Aorta (tissue), 4 donors: ENCODE results near the gene SHMT1. TPM values are rescaled to one million over a fixed set of nuclear protein-coding genes. Genes with fewer than 3 reads are reported as not detected.

Experiments used
- microRNA-seq, 2 donors: library from miRNA; unstranded; fragments of <30 nt; microRNA quantifications; one replicate each; pipeline ENCODE4 v1.2.0, GENCODE V29; 2020
- polyA plus RNA-seq, 2 donors: library from polyadenylated mRNA; stranded (reverse); fragments of 200-250 nt; gene quantifications; one replicate each; pipeline ENCODE4 v1.2.3, GENCODE V29; 2013
- total RNA-seq, 2 donors: library from RNA; stranded (reverse); fragmentation: NEBNext Ultra II Directional; extraction: Animal tissue kit (Norgen Biotek cat#: 25700); gene quantifications; one replicate each; pipeline ENCODE4 v1.2.1, GENCODE V29; 2021
- donor health status: healthy with polysubstance abuse.
- donor health status: Bipolar disorder and iron deficiency.
- donor health status: DM: no; HTN: no; CAD: no.
- donor health status: DM: yes; HTN: yes; CAD: no.

SHMT1 gene
- total and polyA plus RNA-seq, 4 donors, result 7.3 to 21.7 (median 15.4) TPM

Small RNA genes lying within 50 kb of the gene (microRNA-seq; reads per million reads assigned to microRNA genes)
- gene MIR6778, result 0 reads per million in 2 donors

Other genes starting within 250 kb of the SHMT1 start
- 100 to 1,000 TPM in 1 of 2 donors, 10 to 100 TPM in 1; 91.5 to 114 TPM for gene ALKBH5, start 179.7 kb downstream of the SHMT1 start, total RNA-seq
- gene ALKBH5, start 179.7 kb downstream of the SHMT1 start, polyA plus RNA-seq, result 10 to 100 TPM; 33.0 to 40.4 TPM
- gene LLGL1, start 137.9 kb downstream of the SHMT1 start, total RNA-seq, result 10 to 100 TPM; 14.1 to 18.9 TPM
- gene LLGL1, start 137.9 kb downstream of the SHMT1 start, polyA plus RNA-seq, result 10 to 100 TPM in 1 of 2 donors, 1 to 10 TPM in 1; 4.0 to 12.7 TPM
- 100 to 1,000 TPM; 250 to 299 TPM for gene FLII, start 104.8 kb downstream of the SHMT1 start, total RNA-seq
- gene FLII, start 104.8 kb downstream of the SHMT1 start, polyA plus RNA-seq, result 100 to 1,000 TPM in 1 of 2 donors, 10 to 100 TPM in 1; 87.5 to 355 TPM
- 10 to 100 TPM; 11.1 to 13.1 TPM for gene MIEF2, start 102.9 kb downstream of the SHMT1 start, total RNA-seq
- gene MIEF2, start 102.9 kb downstream of the SHMT1 start, polyA plus RNA-seq, result 1 to 10 TPM; 2.4 to 7.5 TPM
- gene TOP3A, start 48.6 kb downstream of the SHMT1 start, total RNA-seq, result 10 to 100 TPM; 27.8 to 37.8 TPM
- 10 to 100 TPM in 1 of 2 donors, 1 to 10 TPM in 1; 2.9 to 20.8 TPM for gene TOP3A, start 48.6 kb downstream of the SHMT1 start, polyA plus RNA-seq
- 10 to 100 TPM; 10.8 to 15.4 TPM for gene SMCR8, start 48.3 kb downstream of the SHMT1 start, total RNA-seq
- gene SMCR8, start 48.3 kb downstream of the SHMT1 start, polyA plus RNA-seq, result 1 to 10 TPM; 3.9 to 4.5 TPM
- not detected for gene EVPLL, start 14.2 kb upstream of the SHMT1 start, total RNA-seq
- not detected for gene EVPLL, start 14.2 kb upstream of the SHMT1 start, polyA plus RNA-seq
- gene LGALS9C, start 113.2 kb upstream of the SHMT1 start, total RNA-seq, result not detected
- 1 to 10 TPM in 1 of 2 donors, under 1 TPM in 1; 0.18 to 1.5 TPM for gene LGALS9C, start 113.2 kb upstream of the SHMT1 start, polyA plus RNA-seq